HG03571 (cell line): ENCODE results near the gene TRAF3.
A peak's percentile ranks its signal among the peaks of the same experiment; 100 is the strongest.

Source experiments
- ATAC-seq: cut with Tn5 transposase; IDR thresholded peaks from one replicate; pipeline ENCODE4 v1.9.1; 2021; ENCODE audit not compliant: unreplicated experiment

The TRAF3 gene

GRCh38 chr14:102776761-102777710 lies at the start of gene TRAF3:
TSS of gene TRAF3 (plus strand) at chr14:102777449. CDS start at chr14:102870202, 92,753 bp downstream.
- ATAC-seq, result peak; percentile 48

- no peak for ATAC-seq
These were observed 48.7 kb upstream of the TRAF3 start for GRCh38 chr14:102728501-102728900.

- no peak for ATAC-seq
These were observed 48.0 kb upstream of the TRAF3 start for GRCh38 chr14:102729268-102729667.

- no peak for ATAC-seq
These were observed 47.4 kb upstream of the TRAF3 start for GRCh38 chr14:102729825-102730224.

GRCh38 chr14:102731101-102731870 lies 46.0 kb upstream of the TRAF3 start:
- no peak for ATAC-seq

GRCh38 chr14:102731871-102732800 lies 45.1 kb upstream of the TRAF3 start:
- no peak for ATAC-seq

- no peak for ATAC-seq
These were observed 44.3 kb upstream of the TRAF3 start for GRCh38 chr14:102732924-102733323.

GRCh38 chr14:102733326-102733725 lies 43.9 kb upstream of the TRAF3 start:
- no peak for ATAC-seq

GRCh38 chr14:102734436-102734835 lies 42.8 kb upstream of the TRAF3 start:
- ATAC-seq, result no peak

GRCh38 chr14:102736956-102737355 lies 40.3 kb upstream of the TRAF3 start:
- ATAC-seq, result no peak

GRCh38 chr14:102737402-102738372 lies 39.6 kb upstream of the TRAF3 start:
- no peak for ATAC-seq

GRCh38 chr14:102738373-102739189 lies 38.7 kb upstream of the TRAF3 start:
- no peak for ATAC-seq

- ATAC-seq, result no peak
These were observed 38.1 kb upstream of the TRAF3 start for GRCh38 chr14:102739190-102739469.

- no peak for ATAC-seq
These were observed 30.4 kb upstream of the TRAF3 start for GRCh38 chr14:102746634-102747438.

GRCh38 chr14:102748806-102749205 lies 28.4 kb upstream of the TRAF3 start:
- no peak for ATAC-seq

- no peak for ATAC-seq
These were observed 27.6 kb upstream of the TRAF3 start for GRCh38 chr14:102749393-102750305.

- ATAC-seq, result no peak
These were observed 26.9 kb upstream of the TRAF3 start for GRCh38 chr14:102750376-102750775.
